IMR-90 (cell line): ENCODE data around the gene ASPRV1. TPM values are rescaled to one million over a fixed set of nuclear protein-coding genes. Genes with fewer than 3 reads are reported as not detected.

ENCODE experiments used
- ATAC-seq: fragments of 200-7000 bp; cut with Tn5 transposase; 2 replicates; pipeline ENCODE4 v1.9.1; 2020; ENCODE audit warnings: low read depth, mild to moderate bottlenecking, moderate library complexity
- BruUV-seq: library from RNA; stranded (reverse); fragments of 400-500 nt; replicated peaks from 2 replicates; lab custom pipeline; 2021; lab: Mats Ljungman, UMichigan
- CTCF ChIA-PET: fragments of 300-600 bp; formaldehyde crosslinking; extraction: SDS; loops from one replicate; lab custom pipeline; 2021; ENCODE audit warnings: antibody characterized with exemption; lab: Yijun Ruan, JAX
- POLR2A ChIA-PET: fragments of 300-600 bp; sonication (Branson Sonifier 250); formaldehyde crosslinking; loops from one replicate; lab custom pipeline; 2022; ENCODE audit warnings: antibody characterized with exemption; ENCODE audit not compliant: unreplicated experiment; lab: Charles Lee
- DNase-seq: peaks from one replicate; pipeline ENCODE4 v3.0.0; 2013
- H2AFZ ChIP-seq: replicated peaks from 2 replicates; pipeline ENCODE3; 2013; ENCODE audit warnings: low read length, mild to moderate bottlenecking; ENCODE audit not compliant: poor library complexity
- H2AK5ac ChIP-seq: 2 replicates; pipeline ENCODE4 v1.6.1; 2013; ENCODE audit warnings: low read depth, low read length, inconsistent platforms
- H2AK9ac ChIP-seq: replicated peaks from 2 replicates; pipeline ENCODE3; 2013; ENCODE audit warnings: mild to moderate bottlenecking, low read depth, low read length, moderate library complexity; ENCODE audit not compliant: poor library complexity
- H2BK120ac ChIP-seq: 2 replicates; pipeline ENCODE4 v1.6.1; 2013; ENCODE audit warnings: low read depth, low read length, inconsistent platforms
- H2BK15ac ChIP-seq: 3 replicates; pipeline ENCODE4 v1.6.1; 2013; ENCODE audit warnings: low read depth, low read length, inconsistent platforms
- H2BK20ac ChIP-seq: 2 replicates; pipeline ENCODE4 v1.6.1; 2013; ENCODE audit warnings: low read depth, mild to moderate bottlenecking, inconsistent platforms, low read length, moderate library complexity
- H2BK5ac ChIP-seq: 2 replicates; pipeline ENCODE4 v1.6.1; 2013; ENCODE audit warnings: mild to moderate bottlenecking, low read depth, low read length, inconsistent platforms; ENCODE audit not compliant: poor library complexity, severe bottlenecking
- H3K14ac ChIP-seq: replicated peaks from 2 replicates; pipeline ENCODE4 v1.6.1; 2013; ENCODE audit warnings: low read depth, low read length, inconsistent platforms
- H3K18ac ChIP-seq: 2 replicates; pipeline ENCODE4 v1.6.1; 2013; ENCODE audit warnings: low read depth, low read length, control low read depth
- H3K23ac ChIP-seq: 2 replicates; pipeline ENCODE4 v1.6.1; 2013; ENCODE audit warnings: low read depth, low read length, inconsistent platforms
- H3K27ac ChIP-seq: 2 replicates; pipeline ENCODE4 v1.5.1; 2013; ENCODE audit warnings: mild to moderate bottlenecking, control low read depth, low read length; ENCODE audit not compliant: insufficient read depth
- H3K27me3 ChIP-seq: 2 replicates; pipeline ENCODE4 v1.6.1; 2013; ENCODE audit warnings: low read length; ENCODE audit not compliant: control insufficient read depth, insufficient read depth
- H3K36me3 ChIP-seq: 2 replicates; pipeline ENCODE4 v1.6.1; 2013; ENCODE audit warnings: low read length, mixed read lengths; ENCODE audit not compliant: control insufficient read depth, insufficient read depth
- H3K4ac ChIP-seq: 2 replicates; pipeline ENCODE4 v1.6.1; 2013; ENCODE audit warnings: low read depth, low read length, inconsistent platforms
- H3K4me1 ChIP-seq: 2 replicates; pipeline ENCODE4 v1.6.1; 2013; ENCODE audit warnings: low read length, mixed read lengths; ENCODE audit not compliant: control insufficient read depth, insufficient read depth
- H3K4me2 ChIP-seq: 2 replicates; pipeline ENCODE4 v1.6.1; 2013; ENCODE audit warnings: low read depth, mild to moderate bottlenecking, control low read depth, low read length, moderate library complexity
- H3K4me3 ChIP-seq: 2 replicates; pipeline ENCODE4 v1.5.1; 2013; ENCODE audit warnings: low read depth, mild to moderate bottlenecking, control low read depth, low read length, moderate library complexity; ENCODE audit not compliant: insufficient read depth
- H3K56ac ChIP-seq: 2 replicates; pipeline ENCODE4 v1.6.1; 2013; ENCODE audit warnings: low read length, inconsistent platforms; ENCODE audit not compliant: insufficient read depth; ENCODE audit errors: extremely low read depth
- H3K79me1 ChIP-seq, 2 experiments: 2 replicates each; pipeline ENCODE4 v1.6.1; 2013; ENCODE audit warnings: low read length in 2 of 2, inconsistent platforms in 1 of 2, low read depth in 1 of 2
- H3K9ac ChIP-seq: 2 replicates; pipeline ENCODE4 v1.6.1; 2013; ENCODE audit warnings: low read depth, low read length, control low read depth
- H3K9me1 ChIP-seq: 2 replicates; pipeline ENCODE4 v1.6.1; 2013; ENCODE audit warnings: low read length, inconsistent platforms; ENCODE audit not compliant: insufficient read depth
- H3K9me3 ChIP-seq: 2 replicates; pipeline ENCODE4 v1.6.1; 2013; ENCODE audit warnings: low read length; ENCODE audit not compliant: control insufficient read depth, insufficient read depth
- H4K20me1 ChIP-seq: 2 replicates; pipeline ENCODE4 v1.6.1; 2013; ENCODE audit warnings: low read length, inconsistent platforms; ENCODE audit not compliant: insufficient read depth
- H4K5ac ChIP-seq: 2 replicates; pipeline ENCODE4 v1.6.1; 2013; ENCODE audit warnings: mild to moderate bottlenecking, low read depth, low read length, control low read depth
- H4K8ac ChIP-seq, 2 experiments: 2 replicates each; pipeline ENCODE4 v1.6.1; 2013; ENCODE audit warnings: low read depth in 2 of 2, low read length in 2 of 2, control low read depth in 1 of 2, inconsistent platforms in 1 of 2
- H4K91ac ChIP-seq: 2 replicates; pipeline ENCODE4 v1.6.1; 2013; ENCODE audit warnings: low read depth, low read length, inconsistent platforms; ENCODE audit not compliant: insufficient read depth
- CEBPB ChIP-seq: IDR thresholded peaks from 2 replicates; pipeline ENCODE4 v1.6.1; 2012; ENCODE audit warnings: low read depth, low read length, improper control_type of control experiment
- MXI1 ChIP-seq: IDR thresholded peaks from 2 replicates; pipeline ENCODE4 v1.6.1; 2012; ENCODE audit warnings: low read depth, mild to moderate bottlenecking, low read length, moderate library complexity, borderline replicate concordance
- POLR2A ChIP-seq: IDR thresholded peaks from 2 replicates; pipeline ENCODE4 v1.6.1; 2012; ENCODE audit warnings: mild to moderate bottlenecking, low read depth, low read length
- RCOR1 ChIP-seq: IDR thresholded peaks from 2 replicates; pipeline ENCODE4 v1.6.1; 2012; ENCODE audit warnings: mild to moderate bottlenecking, low read length, improper control_type of control experiment; ENCODE audit not compliant: insufficient replicate concordance
- USF2 ChIP-seq: fragments of 150-350 bp; IDR thresholded peaks from 2 replicates; pipeline ENCODE4 v1.6.1; 2017; ENCODE audit warnings: mild to moderate bottlenecking, antibody characterized with exemption, low read length, low read depth
- WGBS, 2 experiments: methylation state at CpG; one replicate each; pipeline versions ENCODE4 v1.1.5 to v1.1.7; 2013; ENCODE audit warnings: missing lambda C conversion rate in 2 of 2; ENCODE audit not compliant: insufficient read length in 1 of 2; ENCODE audit errors: extremely low coverage in 2 of 2; 5-methylcytosine and 5-hydroxymethylcytosine counted together
- dilution Hi-C: fragments of 300-500 bp; cut with HindIII; formaldehyde crosslinking; loops from one replicate; pipeline ENCODE4 v1.14.3; 2018; ENCODE audit warnings: low sequenced_read_pairs; ENCODE audit not compliant: unreplicated experiment
- in situ Hi-C: fragments of 300-500 bp; cut with MboI; formaldehyde crosslinking; loops from 3 replicates; pipeline ENCODE4 v1.14.3; 2019; ENCODE audit warnings: low sequenced_read_pairs, inconsistent platforms, mixed read lengths
- intact Hi-C: fragments of 100-400 bp; cut with micrococcal nuclease; formaldehyde crosslinking; loops from 2 replicates; pipeline ENCODE4 v1.10.0; 2022
- polyA plus RNA-seq, 3 experiments: library from polyadenylated mRNA; depleted of rRNA; stranded (reverse); fragments of >200 nt; gene quantifications; 2 replicates each; pipeline ENCODE4 v1.2.3, GENCODE V29; 2012; ENCODE audit warnings: low replicate concordance in 1 of 3
- total RNA-seq: library from RNA; depleted of rRNA; stranded (reverse); fragments of >200 nt; gene quantifications from 2 replicates; pipeline ENCODE4 v1.2.3, GENCODE V29; 2012
- TF ChIP-seq, protein P1 (sequence below): conservative IDR thresholded peaks from 2 replicates; pipeline ENCODE4 v1.5.1; 2012; ENCODE audit warnings: mild to moderate bottlenecking, low read depth, low read length, improper control_type of control experiment

Gene ASPRV1
- total and polyA plus RNA-seq, 2 of the 4 experiments (the other 2 are of a cell fraction), result 0.14 to 0.18 TPM

- CTCF ChIA-PET, result no interaction called here
- Histone ChIP-seq H4K8ac (no peak overlapping the region), H3K14ac (no peak overlapping the region), H3K4ac (no peak overlapping the region), H2BK5ac (no peak overlapping the region), H4K91ac (no peak overlapping the region), H3K4me2 (no peak overlapping the region), H3K56ac (no peak overlapping the region), H3K18ac (no peak overlapping the region), H3K36me3 (no peaks in the 10 kb centered on the region), H2BK20ac (no peak overlapping the region), H2BK120ac (no peak overlapping the region), H2AFZ (no peak overlapping the region), H3K27me3 (no peaks in the 10 kb centered on the region), H2AK9ac (no peak overlapping the region), H2AK5ac (no peak overlapping the region), H3K4me1 (no peaks in the 10 kb centered on the region), H3K9me3 (no peaks in the 10 kb centered on the region), H3K23ac (no peak overlapping the region), H3K9ac (no peak overlapping the region), H3K4me3 (no peak overlapping the region), H3K9me1 (no peaks in the 10 kb centered on the region), H4K5ac (no peak overlapping the region), H2BK15ac (no peak overlapping the region), H4K20me1 (no peaks in the 10 kb centered on the region), H3K27ac (no peak overlapping the region), H3K79me1 (no peaks in the 10 kb centered on the region)
- 78% methylated on average over 4 of the region's 12 CpGs; no CpG with 5 or more reads in 1 of the 2 experiments for WGBS, 2 experiments
- no peak for ATAC-seq
- BruUV-seq, result no TSS peak
- POLR2A ChIA-PET, result no interaction called here
- TF ChIP-seq RCOR1 (no peak), USF2 (no peak), POLR2A (no peak), CEBPB (no peak), MXI1 (no peak)
- TF ChIP-seq, protein P1, sequence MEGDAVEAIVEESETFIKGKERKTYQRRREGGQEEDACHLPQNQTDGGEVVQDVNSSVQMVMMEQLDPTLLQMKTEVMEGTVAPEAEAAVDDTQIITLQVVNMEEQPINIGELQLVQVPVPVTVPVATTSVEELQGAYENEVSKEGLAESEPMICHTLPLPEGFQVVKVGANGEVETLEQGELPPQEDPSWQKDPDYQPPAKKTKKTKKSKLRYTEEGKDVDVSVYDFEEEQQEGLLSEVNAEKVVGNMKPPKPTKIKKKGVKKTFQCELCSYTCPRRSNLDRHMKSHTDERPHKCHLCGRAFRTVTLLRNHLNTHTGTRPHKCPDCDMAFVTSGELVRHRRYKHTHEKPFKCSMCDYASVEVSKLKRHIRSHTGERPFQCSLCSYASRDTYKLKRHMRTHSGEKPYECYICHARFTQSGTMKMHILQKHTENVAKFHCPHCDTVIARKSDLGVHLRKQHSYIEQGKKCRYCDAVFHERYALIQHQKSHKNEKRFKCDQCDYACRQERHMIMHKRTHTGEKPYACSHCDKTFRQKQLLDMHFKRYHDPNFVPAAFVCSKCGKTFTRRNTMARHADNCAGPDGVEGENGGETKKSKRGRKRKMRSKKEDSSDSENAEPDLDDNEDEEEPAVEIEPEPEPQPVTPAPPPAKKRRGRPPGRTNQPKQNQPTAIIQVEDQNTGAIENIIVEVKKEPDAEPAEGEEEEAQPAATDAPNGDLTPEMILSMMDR, result no peak
- dilution Hi-C loops, result no loop called here
- no peak for DNase-seq
- in situ Hi-C loops, result no loop called here
- intact Hi-C loops, result no loop called here
These were observed 28.1 kb upstream of the ASPRV1 start for GRCh38 chr2:69989441-69990105.
